Neutrophil (primary cell): ENCODE measurements around the gene ADAM15.

ENCODE experiments used
- H3K27ac ChIP-seq: fragments of 200-600 bp; sonication (generic); 2 replicates; pipeline ENCODE4 v1.5.1; 2016; ENCODE audit warnings: mild to moderate bottlenecking, moderate library complexity
- H3K27me3 ChIP-seq: fragments of 200-600 bp; sonication (generic); 2 replicates; pipeline ENCODE4 v1.6.0; 2016; ENCODE audit warnings: mild to moderate bottlenecking
- H3K36me3 ChIP-seq: fragments of 200-600 bp; sonication (generic); 2 replicates; pipeline ENCODE4 v1.5.1; 2017
- H3K4me1 ChIP-seq, 2 experiments: fragments of 200-600 bp in 1 of 2; sonication (generic) in 1 of 2; 1 replicate in 1 of 2; 2 replicates in 1 of 2; pipeline versions ENCODE4 v1.5.1 to v1.6.1; 2013 to 2016; ENCODE audit warnings: low read depth in 1 of 2, low read length in 1 of 2, mild to moderate bottlenecking in 1 of 2, moderate library complexity in 1 of 2; ENCODE audit not compliant: control insufficient read depth in 1 of 2, insufficient read depth in 1 of 2
- H3K4me3 ChIP-seq, 2 experiments: fragments of 200-600 bp in 1 of 2; sonication (generic) in 1 of 2; 1 replicate in 1 of 2; 2 replicates in 1 of 2; pipeline ENCODE4 v1.5.1; 2013 to 2016; ENCODE audit warnings: low read depth in 1 of 2, low read length in 1 of 2, mild to moderate bottlenecking in 1 of 2, moderate library complexity in 1 of 2
- H3K9me3 ChIP-seq: fragments of 200-600 bp; sonication (generic); 2 replicates; pipeline ENCODE4 v1.5.1; 2016
- CTCF ChIP-seq: fragments of 200-600 bp; sonication (generic); IDR thresholded peaks from 2 replicates; pipeline ENCODE4 v1.5.1; 2016; ENCODE audit warnings: antibody characterized with exemption

Gene ADAM15

GRCh38 chr1:155037043-155037442, 14.1 kb upstream of the ADAM15 start:
- no peaks in the 10 kb centered on the region for H3K36me3 ChIP-seq
- H3K4me3 ChIP-seq, result no peak overlapping the region
- no peak for TF ChIP-seq CTCF
- H3K4me1 ChIP-seq, result peaks cover 26 to 28% of the 10 kb centered on the region in 2 experiments
- no peak overlapping the region for H3K27ac ChIP-seq
- H3K27me3 ChIP-seq, result no peaks in the 10 kb centered on the region
- H3K9me3 ChIP-seq, result no peaks in the 10 kb centered on the region

GRCh38 chr1:155037851-155038441, 13.2 kb upstream of the ADAM15 start:
- H3K27ac ChIP-seq, result no peak overlapping the region
- no peaks in the 10 kb centered on the region for H3K27me3 ChIP-seq
- TF ChIP-seq CTCF, result no peak

DNA sequence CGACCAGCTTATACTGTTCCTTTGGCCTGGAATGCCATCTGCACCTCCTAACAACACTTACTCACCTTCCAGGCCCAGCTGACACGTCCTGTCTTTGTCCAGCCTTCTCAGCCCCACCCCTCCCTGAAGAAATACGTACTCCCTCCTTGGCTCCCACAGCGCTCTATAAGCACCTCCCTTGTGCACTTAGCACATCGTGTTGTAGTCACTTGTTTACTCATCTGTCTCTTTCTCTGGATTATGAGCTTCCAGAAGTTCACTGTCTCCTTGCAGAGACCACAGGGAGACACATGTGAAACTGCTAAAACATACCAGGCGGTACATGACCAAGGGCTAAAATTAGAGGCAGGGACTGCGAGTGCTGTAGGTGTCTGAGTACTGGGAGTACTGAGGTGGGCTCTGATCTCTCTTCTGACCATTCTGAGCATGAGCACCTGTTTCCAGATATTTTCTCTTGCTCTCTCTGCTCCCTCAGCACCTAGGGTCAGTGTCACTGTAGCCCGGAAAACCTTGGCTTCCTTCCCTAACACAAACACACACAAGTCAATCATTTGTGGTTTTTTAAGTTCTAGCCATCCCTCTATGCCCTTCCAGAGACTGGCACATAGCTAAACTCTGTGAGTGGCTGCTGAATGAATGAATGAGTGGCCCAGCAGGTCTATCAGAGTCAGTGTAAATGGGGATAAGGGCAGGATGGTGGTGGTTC, 12.4 kb upstream of the ADAM15 start:
- Histone ChIP-seq H3K4me3 (no peak overlapping the region), H3K36me3 (no peaks in the 10 kb centered on the region), H3K27me3 (no peaks in the 10 kb centered on the region), H3K9me3 (no peaks in the 10 kb centered on the region), H3K4me1 (peaks cover 26 to 28% of the 10 kb centered on the region in 2 experiments), H3K27ac (peak overlapping the region; percentile 49)
- no peak for TF ChIP-seq CTCF

More at GRCh38 chr1:155037851-155038441, 13.2 kb upstream of the ADAM15 start:
- H3K4me1 ChIP-seq, result peaks cover 26 to 28% of the 10 kb centered on the region in 2 experiments
- H3K4me3 ChIP-seq, result no peak overlapping the region
- no peaks in the 10 kb centered on the region for H3K36me3 ChIP-seq
- H3K9me3 ChIP-seq, result no peaks in the 10 kb centered on the region

- Histone ChIP-seq H3K4me1 (peaks cover 26 to 28% of the 10 kb centered on the region in 2 experiments), H3K27ac (peak overlapping the region; percentile 49), H3K36me3 (no peaks in the 10 kb centered on the region), H3K4me3 (no peak overlapping the region), H3K9me3 (no peaks in the 10 kb centered on the region), H3K27me3 (no peaks in the 10 kb centered on the region)
- TF ChIP-seq CTCF, result no peak
Measured at GRCh38 chr1:155039308-155039669, 11.8 kb upstream of the ADAM15 start.

DNA sequence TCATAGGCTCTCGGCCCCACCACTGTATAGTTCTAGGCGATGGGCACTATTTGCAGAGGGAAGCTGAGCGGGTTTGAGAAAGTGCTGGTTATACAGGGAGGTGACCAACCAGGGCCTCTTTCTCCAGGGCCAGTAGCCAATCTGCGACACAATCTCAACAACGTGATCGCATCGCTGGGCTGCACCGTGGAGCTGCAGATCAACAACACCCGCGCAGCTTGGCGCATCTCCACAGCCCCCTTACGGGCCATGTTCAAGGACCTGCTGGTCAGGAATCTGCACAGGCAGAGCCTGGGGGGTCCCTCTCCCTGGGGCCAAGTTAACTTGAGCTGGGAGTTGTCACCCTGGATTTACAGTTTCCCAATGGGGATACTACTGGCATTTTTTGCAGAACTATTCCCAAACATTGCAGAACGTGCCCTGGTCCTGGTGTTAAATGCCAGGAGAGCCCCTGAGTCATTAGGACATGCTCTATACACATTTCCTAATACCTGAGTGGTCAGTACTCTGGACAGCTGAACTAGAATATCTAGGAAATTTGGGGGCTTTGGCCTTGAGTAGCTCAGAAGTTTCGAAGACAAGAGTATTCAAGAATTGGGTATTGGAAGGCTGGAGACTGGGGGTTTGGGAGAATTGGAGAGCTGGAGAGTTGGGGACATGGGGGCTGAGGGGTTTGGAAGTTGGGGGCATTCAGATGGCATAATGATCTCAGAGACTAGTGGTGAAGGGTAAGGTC, 10.6 kb upstream of the ADAM15 start:
- no peaks in the 10 kb centered on the region for H3K27me3 ChIP-seq
- no peak overlapping the region for H3K4me3 ChIP-seq
- H3K4me1 ChIP-seq, result peaks cover 26 to 32% of the 10 kb centered on the region in 2 experiments
- no peak for TF ChIP-seq CTCF
- H3K36me3 ChIP-seq, result no peaks in the 10 kb centered on the region
- H3K9me3 ChIP-seq, result no peaks in the 10 kb centered on the region
- no peak overlapping the region for H3K27ac ChIP-seq
